Right forelimb (tissue), 1 donor: ENCODE measurements around the gene TEP1.
A peak's percentile ranks its signal among the peaks of the same experiment; 100 is the strongest.
"Not testable (repeated sequence)": the region's sequence is repeated elsewhere in the genome, so short reads cannot be mapped to it uniquely, and the experiment has no call there.

Experiments
- DNase-seq: peaks from one replicate; pipeline ENCODE4 v3.0.0-alpha.2; 2018

TEP1 gene

DNA sequence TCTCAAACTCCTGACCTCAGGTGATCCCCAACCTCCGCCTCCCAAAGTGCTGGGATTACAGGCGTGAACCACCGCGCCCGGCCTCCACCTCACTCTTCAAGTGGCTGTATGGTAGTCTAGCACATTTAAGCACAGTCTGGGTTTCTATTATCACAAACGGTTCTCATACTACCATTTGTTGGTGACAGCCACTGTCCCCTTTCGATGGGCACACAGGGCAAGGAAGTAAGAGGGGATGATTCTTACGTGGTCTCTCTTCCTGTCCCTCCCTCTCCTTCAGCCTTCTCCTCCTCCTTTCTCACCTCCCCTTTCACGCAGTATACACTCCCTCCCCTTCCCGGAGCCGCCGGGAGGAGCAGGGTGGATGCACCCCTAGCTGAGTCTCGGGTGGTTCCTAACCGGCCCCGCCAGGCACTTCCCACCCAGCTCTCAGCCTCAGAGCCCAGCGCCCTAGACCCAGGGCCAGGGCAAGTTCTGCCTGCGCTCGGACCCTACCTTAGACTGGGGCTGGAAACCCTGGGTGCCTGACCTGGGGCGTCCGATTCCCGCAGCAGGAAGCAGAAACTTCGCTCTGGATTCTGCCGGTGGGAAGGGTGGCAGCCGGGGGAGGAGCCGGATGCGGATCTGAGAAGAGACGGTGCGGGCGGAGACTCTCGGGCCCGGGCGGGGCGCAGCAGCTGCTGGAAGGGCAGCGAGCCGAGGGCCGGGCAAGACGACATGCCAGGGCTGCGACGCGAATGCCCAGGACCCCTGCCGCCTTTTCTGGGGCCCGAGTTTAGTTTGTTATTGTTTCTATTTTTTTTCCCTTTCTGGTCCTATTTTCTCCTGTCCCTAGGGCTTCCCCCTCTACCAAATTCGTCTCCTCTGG lies at the start of gene TEP1:
Gene TEP1 (minus strand): TSS at position 626 of the 868 bp plus-strand sequence. CDS start 5,062 bp downstream, outside the sequence.
- peak; percentile 92 for DNase-seq

DNA sequence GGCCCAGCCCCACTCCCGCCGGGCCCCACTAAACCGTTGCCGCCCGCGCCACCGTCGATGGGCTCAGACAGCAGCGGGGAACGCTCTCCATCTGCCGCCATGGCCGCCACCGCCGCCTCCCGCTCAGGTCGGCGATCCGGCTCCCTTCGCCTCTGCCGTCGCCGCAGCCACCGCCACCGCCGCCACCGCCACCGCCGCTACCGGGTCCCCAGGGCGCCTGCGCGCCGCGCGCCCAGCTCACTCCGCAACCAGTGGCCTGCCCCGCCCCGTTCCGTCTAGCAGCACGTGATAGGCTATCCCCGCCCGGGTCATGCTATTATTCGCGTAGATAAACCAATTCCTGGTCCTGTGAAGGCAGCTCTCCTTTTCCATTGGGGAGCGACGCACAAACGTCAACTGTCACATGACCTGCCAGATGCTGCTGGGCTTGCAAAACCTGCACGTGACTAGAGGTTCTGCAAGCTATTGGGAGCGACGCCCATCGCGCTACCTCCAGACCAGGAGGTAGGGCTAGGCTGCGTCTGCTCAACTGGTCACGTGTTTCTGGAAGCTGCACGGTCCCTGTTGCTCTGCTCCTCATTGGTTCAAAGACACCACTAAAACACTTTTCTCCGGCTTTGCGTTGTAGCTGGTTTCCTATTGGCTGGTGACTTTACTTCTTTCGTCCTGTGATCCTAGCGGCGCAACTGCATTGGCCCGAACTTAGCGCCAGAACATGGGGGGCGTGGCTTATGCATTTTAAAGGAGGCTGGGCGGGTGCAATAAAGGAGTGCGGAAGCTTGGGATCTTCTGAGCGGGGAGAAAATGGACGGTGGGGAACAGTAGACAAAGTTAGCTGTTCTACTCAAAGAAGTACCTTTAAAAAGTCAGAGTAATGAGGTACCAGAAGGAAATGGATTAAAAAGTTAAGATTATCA lies 48.2 kb upstream of the TEP1 start, which contains the start of gene PIP4P1:
Gene PIP4P1 (minus strand): TSS at position 210 of the 917 bp plus-strand sequence. CDS start 109 bp downstream, at position 101.
- peak; percentile 95 for DNase-seq

DNA sequence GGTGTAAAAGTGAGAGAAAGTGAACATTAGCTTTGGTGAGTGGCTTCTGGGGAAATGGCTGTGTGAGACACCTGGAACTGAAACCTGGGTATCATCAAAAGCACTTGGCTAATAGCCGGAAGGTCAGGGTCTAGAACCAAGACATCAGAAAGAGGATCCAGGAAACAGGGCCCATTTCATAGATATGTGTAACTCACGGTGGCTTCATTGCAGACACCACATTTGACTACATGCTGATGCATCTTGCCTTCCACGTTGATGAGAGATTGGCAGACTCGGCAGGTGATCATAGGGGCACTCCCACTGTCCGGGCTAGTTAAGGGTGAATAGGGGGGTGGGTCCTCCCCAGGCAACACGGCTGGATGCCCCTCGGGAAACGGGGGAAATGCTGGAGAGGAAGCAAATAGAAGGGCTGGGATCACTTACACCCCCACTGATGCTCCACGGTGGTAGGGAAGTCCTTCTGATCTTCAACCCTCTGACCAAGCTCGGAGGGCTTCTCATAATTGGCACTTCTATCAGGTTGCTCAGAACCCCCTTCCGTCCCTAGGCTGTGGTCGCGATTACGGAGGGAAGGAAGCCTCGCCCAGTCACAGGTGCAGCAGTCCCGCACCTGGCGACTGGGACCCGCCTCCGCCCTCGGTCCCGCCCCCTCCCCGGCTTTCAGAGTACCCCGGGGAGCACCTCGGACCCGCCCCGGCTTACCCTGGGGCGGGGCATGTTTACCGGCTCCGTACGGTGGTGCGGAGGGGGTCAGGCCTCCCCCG lies 47.3 kb upstream of the TEP1 start:
- DNase-seq, result peak; percentile 46

DNA sequence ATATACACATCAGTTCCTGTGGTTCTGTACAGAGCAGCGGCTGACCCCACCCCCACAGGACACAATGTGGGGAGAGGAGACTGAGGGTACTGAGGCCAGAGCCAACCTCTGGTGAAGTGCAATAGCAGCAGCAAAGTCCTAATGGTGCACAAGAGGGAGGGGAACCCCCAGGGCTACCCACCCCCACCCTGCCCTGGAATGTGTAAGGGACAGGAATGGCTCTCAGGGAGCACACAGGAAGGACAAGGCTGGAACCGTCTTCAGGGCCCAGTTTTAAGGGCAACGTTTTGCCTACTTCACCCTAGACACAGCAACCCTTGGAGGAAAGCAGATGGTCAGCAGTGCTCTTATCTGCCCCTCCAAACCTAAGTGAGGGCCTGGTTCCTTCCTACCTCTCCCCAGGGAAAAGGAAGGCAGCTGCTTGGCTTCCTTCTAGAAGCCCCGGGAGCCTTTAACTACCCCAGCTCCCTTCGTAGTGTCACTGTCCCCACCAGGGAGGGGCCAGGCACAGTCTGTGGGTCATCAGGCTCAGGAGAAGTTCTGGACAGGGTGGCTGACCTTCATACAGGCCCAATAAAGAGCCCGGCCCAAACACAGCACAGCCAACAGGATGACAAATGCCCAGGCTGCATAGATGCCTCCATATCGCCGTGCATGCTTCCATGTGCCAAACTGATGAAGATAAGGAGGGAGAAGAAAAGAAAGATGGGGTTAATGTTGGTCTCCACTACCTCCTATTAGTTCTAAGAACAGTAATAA lies 44.9 kb upstream of the TEP1 start:
- no peak for DNase-seq

DNA sequence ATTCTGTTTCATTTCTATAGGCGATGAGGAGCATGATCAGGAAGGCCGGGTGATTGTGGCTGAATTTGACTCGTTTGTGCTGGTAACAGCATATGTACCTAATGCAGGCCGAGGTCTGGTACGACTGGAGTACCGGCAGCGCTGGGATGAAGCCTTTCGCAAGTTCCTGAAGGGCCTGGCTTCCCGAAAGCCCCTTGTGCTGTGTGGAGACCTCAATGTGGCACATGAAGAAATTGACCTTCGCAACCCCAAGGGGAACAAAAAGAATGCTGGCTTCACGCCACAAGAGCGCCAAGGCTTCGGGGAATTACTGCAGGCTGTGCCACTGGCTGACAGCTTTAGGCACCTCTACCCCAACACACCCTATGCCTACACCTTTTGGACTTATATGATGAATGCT lies 43.7 kb upstream of the TEP1 start:
- no peak for DNase-seq

DNA sequence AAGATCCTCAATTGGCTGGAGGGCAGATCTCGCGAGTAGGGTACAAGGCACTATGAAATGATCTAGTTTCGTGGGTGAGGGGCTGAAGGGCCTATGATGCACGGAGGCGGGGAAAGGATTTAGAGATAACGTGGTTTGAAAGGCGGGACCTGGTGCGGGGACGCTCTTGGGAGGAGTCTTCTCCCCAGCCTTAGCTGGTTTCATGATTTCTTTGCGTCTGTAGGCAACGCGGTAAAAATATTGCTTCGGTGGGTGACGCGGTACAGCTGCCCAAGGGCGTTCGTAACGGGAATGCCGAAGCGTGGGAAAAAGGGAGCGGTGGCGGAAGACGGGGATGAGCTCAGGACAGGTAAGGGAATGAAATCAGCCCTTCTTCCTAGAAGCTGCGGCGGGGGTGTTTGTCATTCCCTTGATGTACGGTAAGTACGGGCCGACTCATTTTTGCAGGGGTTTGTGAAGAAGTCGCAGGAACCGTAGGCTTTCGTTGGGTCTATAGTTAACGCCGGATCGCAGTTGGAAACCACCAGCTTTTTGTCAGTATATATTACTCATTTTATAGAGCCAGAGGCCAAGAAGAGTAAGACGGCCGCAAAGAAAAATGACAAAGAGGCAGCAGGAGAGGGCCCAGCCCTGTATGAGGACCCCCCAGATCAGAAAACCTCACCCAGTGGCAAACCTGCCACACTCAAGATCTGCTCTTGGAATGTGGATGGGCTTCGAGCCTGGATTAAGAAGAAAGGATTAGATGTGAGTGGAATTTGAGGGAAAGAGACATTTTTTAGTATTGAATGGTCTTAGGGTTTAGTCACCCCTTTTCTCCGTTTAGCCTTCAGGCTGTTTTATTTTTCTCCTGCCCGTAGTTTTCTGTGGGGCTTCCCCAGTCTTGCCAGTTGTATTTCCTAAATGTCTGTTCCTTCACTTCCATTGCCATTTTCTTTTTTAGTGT lies 42.3 kb upstream of the TEP1 start:
- no peak for DNase-seq

DNA sequence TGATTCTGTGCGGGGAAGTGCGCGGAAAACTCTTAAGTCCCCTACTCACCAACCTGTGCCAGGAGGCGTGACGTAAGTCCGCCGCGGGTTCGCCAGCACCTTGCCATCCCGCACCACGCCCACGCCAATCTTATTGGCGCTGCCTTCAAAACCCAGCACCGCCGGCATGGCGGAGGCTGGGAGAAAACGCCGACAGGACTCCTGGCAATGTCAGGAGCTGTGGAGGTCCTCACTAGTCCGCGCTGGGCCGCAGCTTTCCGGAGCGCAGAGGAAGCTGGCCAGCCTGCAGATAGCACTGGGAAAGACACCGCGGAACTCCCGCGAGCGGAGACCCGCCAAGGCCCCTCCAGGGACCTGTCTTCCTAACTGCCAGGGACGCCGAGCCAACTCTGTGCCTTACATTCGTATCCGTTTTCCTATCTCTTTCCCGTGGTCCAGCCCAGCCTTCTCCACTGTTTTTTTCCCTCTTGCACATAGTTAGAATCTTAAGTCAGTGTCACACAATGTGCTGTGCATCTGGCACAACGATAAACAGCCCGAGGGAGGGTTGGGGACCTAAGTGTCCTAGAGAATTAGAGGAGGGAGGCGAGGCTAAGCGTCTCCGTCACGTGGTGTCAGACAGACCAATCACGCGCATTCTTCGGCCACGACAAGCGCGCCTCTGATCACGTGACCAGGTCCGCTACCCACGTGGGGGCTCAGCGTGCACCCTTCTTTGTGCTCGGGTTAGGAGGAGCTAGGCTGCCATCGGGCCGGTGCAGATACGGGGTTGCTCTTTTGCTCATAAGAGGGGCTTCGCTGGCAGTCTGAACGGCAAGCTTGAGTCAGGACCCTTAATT lies 41.4 kb upstream of the TEP1 start, which contains the start of the genes APEX1 and OSGEP:
Gene APEX1 (plus strand): TSS at position 711 of the 839 bp plus-strand sequence. CDS start 420 bp downstream, outside the sequence.
Gene OSGEP (minus strand): TSS at position 297 of the 839 bp plus-strand sequence. CDS start 129 bp downstream, at position 168.
- DNase-seq, result peak; percentile 96

DNA sequence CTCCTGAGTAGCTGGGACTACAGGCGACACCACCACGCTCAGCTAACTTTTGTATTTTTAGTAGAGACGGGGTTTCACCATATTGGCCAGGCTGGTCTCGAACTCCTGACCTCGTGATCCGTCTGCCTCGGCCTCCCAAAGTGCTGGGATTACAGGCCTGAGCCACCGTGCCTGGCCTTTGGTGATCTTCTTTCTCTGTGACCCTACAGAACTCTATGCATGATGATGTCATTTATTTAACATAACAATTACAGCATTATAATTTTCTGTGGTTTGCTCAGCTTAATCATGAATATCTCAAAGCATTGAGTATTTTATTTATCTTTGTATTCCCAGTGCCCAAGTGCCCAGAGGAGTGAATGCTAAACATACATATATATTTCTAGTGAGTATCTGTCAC lies 39.5 kb upstream of the TEP1 start:
- DNase-seq, result not testable (repeated sequence)

DNA sequence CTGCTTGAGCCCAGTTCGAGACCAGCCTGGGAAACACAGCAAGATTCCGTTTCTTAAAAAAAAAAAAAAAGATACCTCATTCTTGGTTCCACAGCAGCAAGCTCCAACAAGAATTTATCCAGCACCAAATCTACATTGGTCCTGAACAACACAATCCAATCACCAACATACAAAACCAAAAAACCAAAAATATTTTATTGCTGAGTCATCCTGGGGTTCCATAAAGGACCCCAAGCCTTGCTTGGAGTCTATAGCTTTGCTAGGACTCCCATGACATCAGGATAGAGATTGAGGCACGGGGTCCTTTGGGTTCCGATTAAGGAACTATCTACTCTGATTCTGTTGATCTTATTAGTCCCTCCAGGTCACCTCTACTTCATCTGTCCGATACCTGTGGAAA lies 33.6 kb upstream of the TEP1 start:
- no peak for DNase-seq

DNA sequence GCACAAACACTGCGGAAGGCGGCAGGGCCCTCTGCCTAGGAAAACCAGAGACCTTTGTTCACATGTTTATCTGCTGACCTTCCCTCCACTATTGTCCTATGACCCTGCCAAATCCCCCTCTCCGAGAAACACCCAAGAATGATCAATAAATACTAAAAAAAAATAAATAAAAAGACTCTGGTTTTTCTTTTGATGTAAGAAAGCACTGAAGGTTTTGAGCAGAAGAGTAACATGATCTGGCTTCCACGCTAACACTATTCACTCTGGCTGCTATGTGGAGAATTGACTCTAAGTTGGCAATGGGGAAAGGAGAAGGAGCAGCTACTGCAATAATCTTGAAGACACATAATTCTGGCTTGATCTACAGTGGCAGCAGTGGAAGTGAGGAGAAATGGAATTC lies 30.3 kb upstream of the TEP1 start:
- DNase-seq, result not testable (repeated sequence)

DNA sequence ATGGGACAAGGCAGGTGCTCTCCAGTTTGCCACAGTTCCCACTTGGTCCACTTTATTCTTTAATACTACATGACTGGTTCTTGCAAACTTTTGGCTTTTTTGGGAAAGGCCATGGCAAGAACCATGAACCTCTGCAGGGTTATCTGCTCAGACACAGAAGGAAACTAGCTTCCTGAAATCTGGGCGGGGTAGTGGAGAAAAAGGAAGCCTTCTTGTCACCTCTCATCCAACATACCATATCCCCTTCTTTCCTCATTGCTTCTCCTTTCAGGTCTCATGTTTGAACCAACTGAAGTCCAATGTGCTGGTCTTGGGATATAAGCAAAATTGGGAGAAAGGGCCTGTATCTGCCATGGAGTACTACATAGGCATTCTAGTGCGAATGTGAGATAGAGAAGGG lies 28.2 kb upstream of the TEP1 start:
- no peak for DNase-seq

DNA sequence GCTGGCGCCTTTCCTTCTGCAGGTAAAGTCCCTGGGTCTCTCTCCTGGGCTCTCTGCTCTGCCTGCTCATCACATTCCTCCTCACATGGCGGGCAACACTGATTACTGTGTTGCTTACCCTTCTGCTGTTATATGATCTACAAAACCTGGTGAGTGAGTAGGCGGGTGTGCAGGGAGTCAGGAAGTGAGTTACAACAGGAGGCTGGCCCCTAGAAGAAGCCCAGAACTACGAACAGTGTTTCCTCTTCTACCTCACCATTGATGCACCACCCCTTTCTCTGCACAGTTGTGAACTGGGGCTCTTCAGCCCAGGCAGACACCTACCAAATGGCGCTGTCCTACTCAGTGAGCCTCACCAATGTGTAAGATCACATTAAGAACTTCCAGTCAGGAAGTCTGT lies 27.6 kb upstream of the TEP1 start:
- DNase-seq, result no peak

DNA sequence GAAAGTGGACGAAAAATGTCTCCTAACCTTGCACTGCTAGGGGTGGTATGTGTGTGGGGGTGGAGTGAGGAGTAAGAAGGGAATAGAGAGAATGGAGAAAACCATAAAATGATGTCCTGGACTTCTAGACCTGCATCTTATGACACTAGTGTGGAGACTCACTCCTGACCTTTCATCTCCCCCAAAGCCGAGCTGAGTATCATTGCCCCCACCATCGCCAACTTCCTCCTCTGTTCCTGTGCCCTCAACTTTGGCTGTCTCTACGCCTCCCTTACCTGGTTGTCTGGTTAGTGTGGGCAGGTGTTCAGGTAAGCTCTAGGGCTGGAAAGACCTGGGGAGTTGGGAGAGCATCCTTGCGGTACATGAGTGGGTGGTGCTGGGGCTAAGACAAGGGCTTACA lies 27.2 kb upstream of the TEP1 start:
- DNase-seq, result no peak

DNA sequence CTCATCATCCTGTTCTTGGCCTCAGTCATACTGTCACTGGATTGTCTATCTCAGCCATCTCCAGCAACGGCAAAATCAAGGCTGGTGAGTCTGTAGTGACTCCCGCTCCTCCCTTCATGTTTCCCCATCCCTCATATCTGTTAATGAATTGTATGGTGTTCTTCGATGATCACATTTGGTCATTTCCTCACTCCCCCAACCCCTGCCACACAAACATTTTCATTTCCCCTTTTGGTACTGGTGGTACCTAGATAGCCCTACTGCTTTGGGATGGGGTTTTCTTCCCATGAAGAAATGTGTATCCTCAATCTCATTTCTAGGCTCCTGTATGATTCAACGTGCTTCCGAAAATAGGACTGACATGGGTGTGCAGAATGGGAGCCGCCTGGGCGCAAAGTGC lies 25.4 kb upstream of the TEP1 start:
- DNase-seq, result no peak

DNA sequence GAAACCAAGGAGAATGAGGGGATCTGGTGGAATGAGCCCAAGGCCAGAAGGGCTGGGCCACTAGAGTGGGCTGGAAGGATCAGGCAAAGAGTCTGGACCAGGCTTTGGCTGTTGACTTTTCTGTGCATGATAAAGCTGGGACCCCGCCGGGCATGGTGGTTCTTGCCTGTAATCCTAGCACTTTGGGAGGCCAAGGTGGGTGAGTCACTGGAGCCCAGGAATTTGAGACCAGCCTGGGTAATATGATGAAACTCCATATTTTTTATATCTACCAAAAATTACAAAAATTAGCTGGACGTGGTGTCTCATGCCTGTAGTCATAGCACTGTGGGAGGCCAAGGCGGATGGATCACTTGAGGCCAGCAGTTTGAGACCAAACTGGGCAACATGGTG lies 23.1 kb upstream of the TEP1 start:
- DNase-seq, result no peak

DNA sequence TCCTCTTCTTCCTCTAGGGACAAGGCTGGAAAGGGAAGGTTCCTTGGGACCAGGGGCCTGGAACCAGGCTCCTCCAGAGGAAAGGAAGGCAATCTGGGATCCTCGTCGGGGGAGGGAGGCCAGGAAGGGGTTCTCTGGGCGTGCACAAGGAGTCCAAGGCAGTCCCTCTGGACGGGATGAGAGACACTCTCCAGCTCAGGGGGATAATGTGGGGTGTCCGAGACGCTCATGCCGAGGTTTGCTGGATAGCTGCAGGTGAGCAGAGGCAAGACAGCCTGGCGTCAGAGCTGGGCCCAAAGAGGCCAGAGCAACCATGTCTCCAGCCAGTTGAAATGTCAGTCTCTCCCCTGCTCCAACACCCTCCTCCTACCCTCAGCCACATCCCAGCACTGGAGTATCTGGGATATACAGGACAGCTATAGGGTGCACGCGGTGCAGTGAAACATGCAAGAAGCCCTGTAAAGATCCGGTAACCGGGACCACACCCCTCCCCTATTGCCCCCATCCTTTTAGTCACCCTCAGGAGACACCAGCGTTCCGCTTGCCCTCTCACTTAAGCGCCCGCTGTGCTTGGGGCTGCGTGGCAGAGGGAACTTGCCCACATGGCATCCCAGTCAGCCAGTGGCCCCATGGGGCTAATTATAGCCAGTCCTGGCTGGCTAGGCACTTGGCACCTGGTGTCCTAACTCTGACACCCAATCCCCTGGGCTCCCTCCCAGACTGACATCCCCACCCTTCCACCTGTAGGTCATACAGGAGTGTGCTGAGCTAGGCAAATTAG lies 22.5 kb upstream of the TEP1 start, which contains the start of gene KLHL33:
Gene KLHL33 (minus strand): TSS at position 585 of the 781 bp plus-strand sequence. CDS start 355 bp downstream, at position 230.
- DNase-seq, result no peak

DNA sequence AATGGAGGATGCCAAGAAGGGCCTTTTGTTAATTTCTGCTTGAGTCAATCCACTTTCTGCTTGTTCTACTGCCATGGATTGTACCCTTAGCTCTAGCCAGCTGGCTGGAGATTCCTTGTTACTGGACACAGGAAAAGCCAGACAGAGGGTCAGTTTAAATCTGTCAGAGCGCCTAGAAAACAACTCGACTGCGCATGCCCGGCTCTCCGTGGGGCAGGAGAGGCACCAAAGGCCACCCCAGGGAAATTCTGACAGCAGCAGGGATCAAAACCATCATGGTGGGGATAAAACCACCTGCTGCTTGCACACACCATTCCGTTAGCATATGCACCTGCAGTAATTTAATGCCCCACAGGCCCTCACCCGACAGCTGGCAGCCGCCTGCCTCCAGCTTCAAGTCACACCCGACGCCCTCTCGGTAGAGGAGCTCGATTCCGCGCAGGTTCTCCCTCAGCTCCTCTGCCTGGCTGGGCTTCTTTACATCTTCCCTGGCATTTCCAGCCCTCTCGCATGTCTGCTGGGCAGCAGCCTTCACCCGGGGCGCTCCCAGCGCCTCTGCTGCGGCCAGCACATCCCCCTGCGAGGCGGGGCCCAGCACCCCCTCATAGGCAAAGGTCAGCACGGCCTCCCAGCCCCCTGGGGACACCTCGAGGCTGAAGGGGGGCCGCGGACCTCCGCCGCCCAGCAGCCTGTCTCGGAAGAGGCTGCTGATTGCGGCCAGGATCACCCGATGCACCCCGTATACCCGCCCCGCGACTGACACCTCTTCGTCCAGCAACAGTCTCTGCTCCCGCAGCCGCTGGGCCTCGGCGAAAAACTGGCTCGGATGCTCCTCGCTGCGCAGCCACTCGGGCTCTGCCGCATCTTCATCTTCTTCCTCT lies 21.6 kb upstream of the TEP1 start:
- DNase-seq, result no peak
